Neutrophil (primary cell): Measurements from ENCODE around the gene DTX1.
"Not testable (repeated sequence)": the region's sequence is repeated elsewhere in the genome, so short reads cannot be mapped to it uniquely, and the experiment has no call there.

Source experiments
- H3K27ac ChIP-seq: fragments of 200-600 bp; sonication (generic); 2 replicates; pipeline ENCODE4 v1.5.1; 2016; ENCODE audit warnings: mild to moderate bottlenecking, moderate library complexity
- H3K27me3 ChIP-seq: fragments of 200-600 bp; sonication (generic); 2 replicates; pipeline ENCODE4 v1.6.0; 2016; ENCODE audit warnings: mild to moderate bottlenecking
- H3K36me3 ChIP-seq: fragments of 200-600 bp; sonication (generic); 2 replicates; pipeline ENCODE4 v1.5.1; 2017
- H3K4me1 ChIP-seq, 2 experiments: fragments of 200-600 bp in 1 of 2; sonication (generic) in 1 of 2; 1 replicate in 1 of 2; 2 replicates in 1 of 2; pipeline versions ENCODE4 v1.5.1 to v1.6.1; 2013 to 2016; ENCODE audit warnings: low read depth in 1 of 2, low read length in 1 of 2, mild to moderate bottlenecking in 1 of 2, moderate library complexity in 1 of 2; ENCODE audit not compliant: control insufficient read depth in 1 of 2, insufficient read depth in 1 of 2
- H3K4me3 ChIP-seq, 2 experiments: fragments of 200-600 bp in 1 of 2; sonication (generic) in 1 of 2; 1 replicate in 1 of 2; 2 replicates in 1 of 2; pipeline ENCODE4 v1.5.1; 2013 to 2016; ENCODE audit warnings: low read depth in 1 of 2, low read length in 1 of 2, mild to moderate bottlenecking in 1 of 2, moderate library complexity in 1 of 2
- H3K9me3 ChIP-seq: fragments of 200-600 bp; sonication (generic); 2 replicates; pipeline ENCODE4 v1.5.1; 2016
- CTCF ChIP-seq: fragments of 200-600 bp; sonication (generic); IDR thresholded peaks from 2 replicates; pipeline ENCODE4 v1.5.1; 2016; ENCODE audit warnings: antibody characterized with exemption

The DTX1 gene

GRCh38 chr12:113136128-113136989 is 79.8 kb downstream of the DTX1 start:
- no peak overlapping the region for H3K27ac ChIP-seq
- no peaks in the 10 kb centered on the region for H3K36me3 ChIP-seq
- H3K27me3 ChIP-seq = peaks cover 34% of the 10 kb centered on the region
- H3K4me1 ChIP-seq = no peaks in the 10 kb centered on the region
- H3K4me3 ChIP-seq = no peak overlapping the region
- no peaks in the 10 kb centered on the region for H3K9me3 ChIP-seq
- no peak for TF ChIP-seq CTCF

DNA sequence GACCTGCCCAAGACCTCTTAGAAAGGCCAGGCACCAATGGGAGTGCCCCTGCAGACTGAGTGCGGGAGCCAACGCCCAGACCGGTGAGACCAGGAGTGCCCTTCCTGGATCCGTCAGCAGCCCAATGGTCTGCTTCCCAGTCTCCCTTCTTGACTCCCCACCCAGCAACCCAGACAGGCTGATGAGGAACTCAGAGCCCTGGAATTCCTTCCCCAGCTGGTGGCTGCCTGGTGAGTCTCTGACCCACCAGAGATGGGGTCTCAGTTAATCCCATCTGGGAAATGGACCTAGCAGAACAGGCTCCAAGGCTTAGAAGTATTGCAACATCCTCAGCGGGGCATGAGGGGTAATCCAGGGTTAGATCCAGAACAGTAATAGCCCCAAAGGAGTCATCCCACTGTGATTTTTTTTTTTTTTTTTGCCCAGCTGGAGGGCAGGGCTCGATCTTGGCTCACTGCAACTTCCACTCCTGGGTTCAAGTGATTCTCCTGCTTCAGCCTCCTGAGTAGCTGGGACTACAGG is 80.5 kb downstream of the DTX1 start:
- Histone ChIP-seq H3K27ac (no peak overlapping the region), H3K9me3 (no peaks in the 10 kb centered on the region), H3K4me1 (peaks cover under 1 to 2% of the 10 kb centered on the region in 2 experiments), H3K36me3 (no peaks in the 10 kb centered on the region), H3K27me3 (peaks cover 34% of the 10 kb centered on the region), H3K4me3 (no peak overlapping the region)
- no peak for TF ChIP-seq CTCF

- no peak overlapping the region for H3K27ac ChIP-seq
- H3K36me3 ChIP-seq = no peaks in the 10 kb centered on the region
- TF ChIP-seq CTCF = no peak
- peaks cover 11 to 12% of the 10 kb centered on the region in 2 experiments for H3K4me1 ChIP-seq
- no peaks in the 10 kb centered on the region for H3K9me3 ChIP-seq
- H3K4me3 ChIP-seq = no peak overlapping the region
- peaks cover 34% of the 10 kb centered on the region for H3K27me3 ChIP-seq
These were observed 81.6 kb downstream of the DTX1 start for GRCh38 chr12:113137861-113138783.

- Histone ChIP-seq H3K27me3 (peaks cover 34% of the 10 kb centered on the region), H3K4me1 (peaks cover 12 to 14% of the 10 kb centered on the region in 2 experiments), H3K27ac (no peak overlapping the region), H3K4me3 (no peak overlapping the region), H3K36me3 (no peaks in the 10 kb centered on the region), H3K9me3 (no peaks in the 10 kb centered on the region)
- no peak for TF ChIP-seq CTCF
These were observed 82.3 kb downstream of the DTX1 start for GRCh38 chr12:113138826-113139225.

DNA sequence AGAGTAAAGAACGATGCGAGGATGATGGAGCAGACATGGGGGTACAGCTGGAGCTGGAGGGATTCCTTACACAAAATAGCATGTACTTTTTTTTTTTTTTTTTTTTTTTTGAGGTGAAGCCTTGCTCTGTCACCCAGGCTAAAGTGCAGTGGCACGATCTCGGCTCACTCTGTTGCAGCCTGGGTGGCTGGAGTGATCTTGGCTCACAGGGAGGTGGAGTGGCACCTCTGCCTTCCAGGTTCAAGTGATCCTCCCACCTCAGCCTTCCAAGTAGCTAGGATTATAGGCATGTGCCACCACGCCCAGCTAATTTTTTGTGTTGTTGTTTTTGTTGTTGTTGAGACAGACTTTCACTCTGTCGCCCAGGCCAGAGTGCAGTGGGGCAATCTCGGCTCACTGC is 84.2 kb downstream of the DTX1 start:
- no peak for TF ChIP-seq CTCF
- H3K4me3 ChIP-seq = no peak overlapping the region
- no peaks in the 10 kb centered on the region for H3K9me3 ChIP-seq
- H3K27ac ChIP-seq = no peak overlapping the region
- no peaks in the 10 kb centered on the region for H3K36me3 ChIP-seq
- H3K27me3 ChIP-seq = peaks cover 19% of the 10 kb centered on the region
- H3K4me1 ChIP-seq = peaks cover 12 to 14% of the 10 kb centered on the region in 2 experiments

GRCh38 chr12:113141716-113142115 is 85.2 kb downstream of the DTX1 start:
- H3K4me1 ChIP-seq = peaks cover 12 to 14% of the 10 kb centered on the region in 2 experiments
- H3K27ac ChIP-seq = peak overlapping the region; percentile 70

More at GRCh38 chr12:113141716-113142115, 85.2 kb downstream of the DTX1 start:
- not testable (repeated sequence) for H3K4me3 ChIP-seq, H3K9me3 ChIP-seq, H3K36me3 ChIP-seq
- H3K27me3 ChIP-seq = peaks cover 16% of the 10 kb centered on the region
